Lower leg skin (tissue), 3 donors: Measurements from ENCODE around the gene OR10AD1.

ENCODE experiments used
- POLR2A ChIP-seq, 2 donors: fragments of 450-650 bp; IDR thresholded peaks; one replicate each; pipeline ENCODE4 v1.6.1; 2016 to 2017; ENCODE audit warnings: antibody characterized with exemption in 2 of 2, mild to moderate bottlenecking in 1 of 2, moderate library complexity in 1 of 2
- TF ChIP-seq, protein P1 (sequence below), 3 donors: fragments of 450-650 bp; IDR thresholded peaks; one replicate each; pipeline ENCODE4 v1.5.1; 2016; ENCODE audit warnings: antibody characterized with exemption in 3 of 3, mild to moderate bottlenecking in 3 of 3, moderate library complexity in 2 of 3

DNA sequence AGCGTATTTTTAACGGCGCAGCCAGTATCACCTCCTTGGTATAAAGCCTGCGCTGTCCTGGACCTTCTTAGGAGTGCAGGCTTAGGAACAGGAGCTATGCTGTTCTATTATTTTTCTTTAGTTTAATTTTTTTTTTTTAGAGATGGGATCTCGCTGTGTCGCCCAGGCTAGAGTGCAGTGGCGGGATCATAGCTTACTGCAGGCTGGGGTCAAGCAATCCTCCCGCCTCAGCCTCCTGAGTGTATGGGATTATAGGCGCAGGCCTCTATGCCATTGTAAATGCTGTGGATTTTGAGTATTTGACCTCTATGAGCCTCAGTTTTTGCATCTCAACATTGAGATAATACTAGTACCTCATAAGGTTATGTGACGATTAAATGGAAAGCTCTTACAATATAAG, 4.1 kb downstream of the OR10AD1 start:
- TF ChIP-seq, protein P1, sequence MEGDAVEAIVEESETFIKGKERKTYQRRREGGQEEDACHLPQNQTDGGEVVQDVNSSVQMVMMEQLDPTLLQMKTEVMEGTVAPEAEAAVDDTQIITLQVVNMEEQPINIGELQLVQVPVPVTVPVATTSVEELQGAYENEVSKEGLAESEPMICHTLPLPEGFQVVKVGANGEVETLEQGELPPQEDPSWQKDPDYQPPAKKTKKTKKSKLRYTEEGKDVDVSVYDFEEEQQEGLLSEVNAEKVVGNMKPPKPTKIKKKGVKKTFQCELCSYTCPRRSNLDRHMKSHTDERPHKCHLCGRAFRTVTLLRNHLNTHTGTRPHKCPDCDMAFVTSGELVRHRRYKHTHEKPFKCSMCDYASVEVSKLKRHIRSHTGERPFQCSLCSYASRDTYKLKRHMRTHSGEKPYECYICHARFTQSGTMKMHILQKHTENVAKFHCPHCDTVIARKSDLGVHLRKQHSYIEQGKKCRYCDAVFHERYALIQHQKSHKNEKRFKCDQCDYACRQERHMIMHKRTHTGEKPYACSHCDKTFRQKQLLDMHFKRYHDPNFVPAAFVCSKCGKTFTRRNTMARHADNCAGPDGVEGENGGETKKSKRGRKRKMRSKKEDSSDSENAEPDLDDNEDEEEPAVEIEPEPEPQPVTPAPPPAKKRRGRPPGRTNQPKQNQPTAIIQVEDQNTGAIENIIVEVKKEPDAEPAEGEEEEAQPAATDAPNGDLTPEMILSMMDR (IDR thresholded peaks at IDR 0.05), result no peak
- TF ChIP-seq POLR2A (IDR thresholded peaks at IDR 0.05), result no peak
